Activated effector memory CD4-positive, alpha-beta T cell treated with anti-CD3 and anti-CD28 coated beads, Interleukin-2, amount 50 U/mL, for 16 hours (primary cell): Measurements from ENCODE around the gene ASF1B.
"Not testable (repeated sequence)": the region's sequence is repeated elsewhere in the genome, so short reads cannot be mapped to it uniquely, and the experiment has no call there.

Experiments
- DNase-seq: peaks from one replicate; pipeline ENCODE4 v3.0.0-alpha.2; 2020

ASF1B gene

GRCh38 chr19:14136509-14137281, at the start of gene ASF1B:
ASF1B (minus strand) TSS chr19:14136589; CDS start chr19:14136456, 133 bp downstream.
- DNase-seq, result peak; percentile 99

DNA sequence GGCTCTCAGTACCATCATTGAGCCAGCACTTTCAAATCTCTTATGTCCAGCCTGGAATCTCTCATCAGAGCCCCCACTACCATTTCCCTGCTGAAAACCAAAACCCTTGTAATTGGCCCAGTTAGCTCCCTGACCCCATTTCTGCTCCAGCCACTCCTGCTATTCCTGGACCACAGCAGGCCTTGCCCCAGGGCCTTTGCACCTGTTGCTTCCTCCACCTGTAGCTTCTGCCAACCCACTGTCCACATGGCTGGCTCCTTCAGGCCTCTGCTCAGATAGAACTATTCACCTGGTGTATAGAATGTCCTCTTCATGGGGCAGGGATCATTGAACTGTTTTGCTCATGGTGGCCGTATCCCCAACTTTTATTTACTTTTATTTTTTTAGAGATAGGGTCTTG, 49.3 kb upstream of the ASF1B start:
- not testable (repeated sequence) for DNase-seq

- no peak for DNase-seq
These were observed 48.8 kb upstream of the ASF1B start for GRCh38 chr19:14185158-14185557.

- DNase-seq, result no peak
These were observed 47.5 kb upstream of the ASF1B start for GRCh38 chr19:14183741-14184350.

- DNase-seq, result no peak
These were observed 46.1 kb upstream of the ASF1B start for GRCh38 chr19:14182476-14182875.

- DNase-seq, result no peak
These were observed 45.5 kb upstream of the ASF1B start for GRCh38 chr19:14181906-14182305.

GRCh38 chr19:14181199-14181598, 44.8 kb upstream of the ASF1B start:
- DNase-seq, result not testable (repeated sequence)

- DNase-seq, result no peak
These were observed 41.2 kb upstream of the ASF1B start for GRCh38 chr19:14177496-14178074.

GRCh38 chr19:14175351-14175792, 39.0 kb upstream of the ASF1B start:
- no peak for DNase-seq

DNA sequence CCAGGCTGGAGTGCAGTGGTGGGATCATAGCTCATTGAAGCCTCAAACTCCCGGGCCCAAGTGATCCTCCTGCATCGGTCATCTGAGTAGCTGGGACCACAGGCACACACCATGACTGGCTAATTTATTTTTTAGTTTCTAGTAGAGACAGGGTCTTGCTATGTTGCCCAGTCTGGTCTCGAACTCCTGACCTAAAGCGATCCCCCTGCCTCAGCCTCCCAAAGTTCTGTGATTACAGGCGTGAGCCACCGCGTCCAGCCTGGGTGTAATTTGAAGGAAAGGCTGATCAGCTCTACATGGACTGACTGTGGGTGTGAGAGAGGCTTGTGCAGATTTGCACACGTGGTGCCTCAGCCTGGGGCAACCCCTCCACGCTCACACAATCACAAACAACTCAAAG, 38.5 kb upstream of the ASF1B start:
- DNase-seq, result no peak

DNA sequence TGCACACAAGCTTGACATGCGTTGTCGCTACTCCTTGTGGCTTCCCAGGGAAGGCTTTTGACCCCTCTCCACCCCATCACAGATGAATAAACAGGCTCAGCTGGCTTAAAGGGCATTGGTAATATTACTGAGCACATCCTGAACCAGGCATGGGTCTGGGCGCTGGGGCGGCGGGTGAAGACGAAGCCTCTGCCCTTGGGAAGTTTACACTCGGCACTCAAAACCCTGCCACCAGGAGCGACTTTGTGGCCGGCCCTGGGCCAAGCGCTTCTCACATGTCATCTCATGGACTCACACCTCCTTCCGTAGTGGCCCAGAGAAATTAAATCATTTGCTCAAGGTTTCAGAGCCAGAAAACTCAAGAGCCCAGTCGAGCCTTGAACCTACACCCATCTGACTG, 32.6 kb upstream of the ASF1B start:
- no peak for DNase-seq

DNA sequence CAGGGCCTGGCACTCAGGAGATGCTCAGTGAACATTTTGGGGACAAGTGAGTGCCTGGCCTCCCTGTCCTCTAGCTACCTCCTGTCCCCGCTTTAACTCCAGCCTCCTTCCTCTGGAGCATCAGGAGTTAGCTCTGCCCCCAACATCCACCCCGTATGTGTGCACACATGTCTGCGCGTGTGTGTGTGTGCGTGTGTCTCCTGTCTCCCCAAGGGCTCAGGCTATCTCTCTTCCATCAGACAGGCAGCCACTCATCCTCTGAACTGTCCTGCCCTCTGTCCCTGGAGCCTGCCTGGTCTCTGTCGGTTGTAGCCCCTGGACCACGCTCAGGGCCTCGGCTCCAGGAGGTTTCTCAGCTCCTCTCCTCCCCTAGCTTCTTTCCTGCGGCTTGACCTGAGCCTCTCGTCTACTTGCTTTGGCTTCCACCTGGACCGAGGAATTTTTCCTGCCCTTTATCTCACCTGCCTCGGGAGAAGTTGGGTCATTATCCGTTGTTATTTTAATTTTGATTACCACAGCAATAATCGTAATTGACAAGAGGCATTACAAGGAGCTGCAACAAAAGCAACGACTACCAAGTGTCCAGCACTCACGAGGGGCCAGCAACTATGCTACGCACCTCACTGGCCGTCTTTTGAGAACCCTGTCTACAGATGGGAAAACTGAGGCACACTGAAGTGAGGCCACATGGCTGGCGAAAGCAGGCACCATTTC, 32.0 kb upstream of the ASF1B start:
- DNase-seq, result no peak

DNA sequence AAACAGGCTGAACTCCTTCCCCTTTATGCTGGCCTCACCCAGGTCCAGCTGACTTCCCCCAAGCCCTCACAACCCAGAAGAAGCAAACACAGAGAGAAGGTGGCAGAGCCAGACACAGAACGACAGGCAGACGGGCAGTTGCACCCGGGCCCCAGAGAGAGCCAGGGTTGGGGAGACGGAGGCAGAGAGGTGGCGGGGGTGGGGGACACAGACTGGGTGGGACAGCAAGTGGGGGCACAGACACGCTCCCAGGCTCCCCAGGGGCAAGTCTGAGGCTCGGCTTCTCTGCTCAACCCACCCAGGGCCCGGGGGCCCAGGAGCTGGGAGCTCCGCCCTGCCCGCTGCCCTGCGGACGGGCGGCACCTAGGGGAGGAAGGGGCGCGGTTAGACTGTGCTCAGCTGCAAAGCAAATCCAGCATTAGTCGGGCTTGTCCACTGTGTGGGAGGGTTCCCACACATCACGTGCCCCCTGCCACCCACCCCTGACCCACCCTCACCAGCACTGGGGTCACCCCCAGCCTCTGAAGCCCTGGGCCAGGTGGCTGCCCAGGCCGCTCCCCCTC, 31.3 kb upstream of the ASF1B start:
- DNase-seq, result peak; percentile 74

- DNase-seq, result no peak
These were observed 30.7 kb upstream of the ASF1B start for GRCh38 chr19:14166999-14167575.

GRCh38 chr19:14165990-14166830, 29.8 kb upstream of the ASF1B start:
- no peak for DNase-seq

DNA sequence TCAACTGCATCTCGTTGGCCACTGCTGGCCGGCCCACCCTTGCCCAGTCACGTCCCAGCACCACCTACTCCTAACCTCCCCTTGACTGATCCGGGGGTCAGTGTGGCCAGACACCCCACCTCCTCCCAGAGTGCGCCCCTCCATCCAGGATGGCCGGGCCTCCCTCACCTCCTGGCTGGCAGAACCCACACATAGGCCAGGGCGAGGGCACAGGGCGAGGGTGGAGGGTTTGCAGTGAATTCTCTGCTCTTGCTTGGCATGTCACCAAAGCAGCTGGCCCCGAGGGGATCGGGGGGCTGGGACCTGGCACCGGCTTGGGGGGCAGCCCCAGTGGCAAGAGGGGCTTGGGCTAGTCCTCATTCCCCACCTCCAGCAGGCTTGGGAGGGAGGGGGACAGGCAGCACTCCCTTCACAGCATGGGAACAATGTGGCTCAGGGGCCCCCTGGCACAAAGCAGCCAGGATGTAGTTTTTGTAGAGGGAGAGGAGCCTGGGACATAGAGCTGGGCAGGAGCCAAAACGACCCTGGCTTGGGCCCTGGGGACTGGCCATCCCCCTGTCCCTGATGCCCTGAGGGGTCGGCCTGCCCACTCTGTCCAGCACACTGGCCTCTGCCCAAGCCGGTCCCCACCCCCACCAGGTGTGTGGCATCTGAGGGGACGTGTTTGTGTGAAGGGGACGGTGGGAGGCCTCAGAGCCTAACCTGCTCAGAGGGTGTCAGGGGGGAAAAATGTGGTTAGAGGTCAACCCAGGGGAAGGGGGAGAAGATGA, 28.5 kb upstream of the ASF1B start:
- DNase-seq, result no peak

DNA sequence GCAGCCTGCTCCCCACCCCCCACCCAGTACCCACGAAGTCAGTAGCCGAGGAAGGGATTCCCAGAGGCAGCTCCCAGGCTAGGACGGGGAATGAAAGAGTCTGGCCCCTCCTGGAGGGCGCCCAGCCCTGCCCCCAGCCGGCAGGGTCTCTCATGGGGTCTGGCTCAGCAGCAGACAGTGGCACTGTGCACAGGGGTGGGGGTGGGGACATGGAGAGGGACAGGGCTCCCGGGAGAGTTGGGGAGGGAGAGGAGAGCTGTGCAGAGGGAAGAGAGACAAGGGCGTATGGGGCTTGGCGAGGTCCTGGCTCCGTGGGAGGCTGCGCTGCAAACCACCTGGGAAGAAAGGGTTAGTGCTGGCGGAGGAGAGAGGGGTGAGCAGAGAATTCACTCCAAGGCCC, 27.7 kb upstream of the ASF1B start:
- DNase-seq, result no peak

DNA sequence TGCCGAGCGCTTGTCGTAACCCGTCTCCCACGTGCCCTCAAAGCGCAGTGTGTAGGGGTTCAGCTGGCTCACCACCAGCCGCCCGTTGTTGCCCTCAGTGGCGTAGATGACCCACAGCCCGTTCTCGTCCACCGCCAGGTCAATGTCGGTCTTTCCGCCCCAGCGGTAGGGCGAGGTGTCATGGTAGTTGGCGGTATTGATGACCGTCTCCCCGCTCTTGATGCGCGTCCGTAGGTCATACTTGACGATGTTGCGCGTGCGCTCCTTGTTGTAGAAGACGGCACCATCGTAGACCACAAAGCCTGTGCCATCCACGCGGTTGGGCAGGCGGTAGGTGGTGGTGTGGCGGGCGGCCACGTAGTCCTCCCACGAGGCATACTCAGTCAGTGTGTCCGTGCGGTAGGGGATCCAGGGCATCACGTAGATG, 26.5 kb upstream of the ASF1B start:
- no peak for DNase-seq

DNA sequence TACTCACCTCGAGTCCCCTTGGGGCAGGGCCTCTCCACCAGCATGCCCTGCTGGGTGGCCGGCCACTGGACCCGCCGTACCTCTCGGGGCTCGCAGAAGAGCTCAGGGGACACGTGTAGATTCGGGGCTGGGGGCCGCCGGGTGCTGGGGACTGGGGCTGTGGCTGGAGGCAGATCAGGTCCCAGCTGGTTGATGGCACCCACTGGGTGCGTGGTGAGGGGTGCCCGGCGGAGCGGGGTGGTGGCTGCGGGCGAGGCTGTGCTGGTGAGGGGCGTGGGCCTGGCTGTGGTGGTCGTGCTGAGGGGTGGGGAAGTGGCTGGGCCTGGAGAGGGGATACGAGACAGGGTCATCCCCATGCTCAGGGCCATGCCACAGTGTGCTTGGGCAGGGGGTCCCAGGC, 24.9 kb upstream of the ASF1B start:
- no peak for DNase-seq

DNA sequence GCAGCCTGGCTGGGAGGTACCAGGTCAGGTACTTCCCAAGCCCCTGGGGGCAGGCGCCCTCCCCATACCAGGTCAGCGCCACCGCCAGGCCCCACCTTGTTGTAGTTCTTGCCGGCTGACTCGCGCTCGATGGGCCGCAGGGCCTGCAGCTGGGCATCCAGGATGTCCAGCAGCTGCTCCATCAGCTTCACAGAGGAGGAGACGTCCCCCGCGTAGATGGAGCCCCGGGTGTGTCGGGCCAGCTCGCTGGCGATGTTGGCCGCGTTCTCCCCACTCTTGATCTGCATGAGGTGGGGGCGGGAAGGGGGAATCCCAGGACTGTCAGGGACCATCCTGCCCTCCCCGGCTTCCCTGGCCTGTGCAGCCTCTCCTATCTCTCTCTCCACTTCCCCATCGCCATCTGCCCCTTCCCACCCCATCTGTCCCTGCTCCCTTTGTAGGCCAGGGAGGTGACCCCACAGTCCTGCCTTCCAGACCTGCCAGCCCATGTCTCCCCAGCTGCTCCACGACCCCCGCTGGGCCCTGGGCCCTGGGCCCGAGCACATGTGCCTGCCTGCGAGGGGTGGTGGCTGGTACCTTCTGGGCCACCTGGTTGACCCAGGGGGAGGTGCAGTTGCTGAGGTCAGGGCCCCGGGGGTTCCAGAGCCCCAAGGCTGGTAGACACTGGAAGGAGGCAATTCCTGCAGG, 23.8 kb upstream of the ASF1B start:
- no peak for DNase-seq
